Heart left ventricle (tissue), 16 donors: ENCODE results near the gene ZP1. TPM values are rescaled to one million over a fixed set of nuclear protein-coding genes. Genes with fewer than 3 reads are reported as not detected.
A peak's percentile ranks its signal among the peaks of the same experiment; 100 is the strongest.

Experiments used
- ATAC-seq, 4 donors: fragments of 200-7000 bp; cut with Tn5 transposase; one replicate each; pipeline ENCODE4 v1.9.1; 2020 to 2022; ENCODE audit warnings: moderate library complexity in 4 of 4, mild to moderate bottlenecking in 3 of 4, moderate number of reproducible peaks in 1 of 4
- DNase-seq, 5 donors: peaks; one replicate each; pipeline ENCODE4 v3.0.0-alpha.2; 2020
- H3K27ac ChIP-seq, 12 donors: fragments of 200-600 bp; sonication (generic) in 4 of 12; one replicate each; pipeline versions ENCODE4 v1.5.0 to v1.8.0; 2016 to 2022; ENCODE audit warnings: mild to moderate bottlenecking in 2 of 12
- H3K27me3 ChIP-seq, 9 donors: fragments of 200-600 bp; sonication (generic) in 2 of 9; one replicate each; pipeline versions ENCODE4 v1.5.1 to v1.8.0; 2016 to 2022; ENCODE audit warnings: mild to moderate bottlenecking in 3 of 9
- H3K36me3 ChIP-seq, 9 donors: fragments of 200-600 bp; sonication (generic) in 2 of 9; one replicate each; pipeline versions ENCODE4 v1.5.0 to v1.8.0; 2018 to 2022; ENCODE audit warnings: mild to moderate bottlenecking in 2 of 9
- H3K4me1 ChIP-seq, 12 donors: fragments of 200-600 bp; sonication (generic) in 4 of 12; one replicate each; pipeline versions ENCODE4 v1.5.0 to v1.8.0; 2016 to 2022; ENCODE audit warnings: mild to moderate bottlenecking in 3 of 12
- H3K4me3 ChIP-seq, 12 donors: fragments of 200-600 bp; sonication (generic) in 4 of 12; one replicate each; pipeline versions ENCODE4 v1.5.0 to v1.8.0; 2017 to 2022; ENCODE audit warnings: mild to moderate bottlenecking in 9 of 12, moderate library complexity in 4 of 12
- H3K9me3 ChIP-seq, 12 donors: fragments of 200-600 bp; sonication (generic) in 4 of 12; one replicate each; pipeline versions ENCODE4 v1.5.0 to v1.8.0; 2016 to 2022; ENCODE audit warnings: mild to moderate bottlenecking in 1 of 12
- CTCF ChIP-seq, 12 donors: fragments of 200-600 bp; sonication (generic) in 4 of 12; IDR thresholded peaks; one replicate each; pipeline versions ENCODE4 v1.5.0 to v1.8.0; 2018 to 2022; ENCODE audit warnings: antibody characterized with exemption in 12 of 12, mild to moderate bottlenecking in 5 of 12
- POLR2A ChIP-seq, 2 donors: fragments of 450-650 bp; IDR thresholded peaks; one replicate each; pipeline ENCODE4 v1.6.1; 2017; ENCODE audit warnings: antibody characterized with exemption in 2 of 2, mild to moderate bottlenecking in 2 of 2, moderate library complexity in 2 of 2
- WGBS, 4 donors: extraction: QIAGEN DNeasy Blood & Tissue Kit in 2 of 4; methylation state at CpG; one replicate each; pipeline versions ENCODE4 v1.1.5 to v1.1.7; 2013 to 2018; 5-methylcytosine and 5-hydroxymethylcytosine counted together
- intact Hi-C, 10 donors: fragments of 100-400 bp; cut with DNase I; formaldehyde crosslinking; loops; one replicate each; pipeline versions ENCODE4 v1.11.1 to v1.14.2; 2022
- polyA plus RNA-seq, 2 donors: library from polyadenylated mRNA; stranded (reverse); fragments of 200-250 nt; gene quantifications; one replicate each; pipeline ENCODE4 v1.2.3, GENCODE V29; 2013
- total RNA-seq, 9 donors: library from RNA; depleted of rRNA in 2 of 9; stranded (reverse); fragments of >200 nt in 2 of 9; fragmentation: NEBNext Ultra II Directional in 3 of 9; extraction: Animal tissue kit (Norgen Biotek cat#: 25700) in 3 of 9; gene quantifications; one replicate each; pipeline versions ENCODE4 v1.1.0 to v1.2.4, GENCODE V29; 2016 to 2023
- donor health status: ischemic (EF 13 %, LVEDD 7.1; RV severe dilation, severe dysfunction).
- donor health status: healthy with polysubstance abuse.
- donor health status: DM: no; HTN: yes; CAD: no.
- donor health status: DM: no; HTN: no; CAD: no.
- donor health status: ischemic (EF 25% LVEDD 6.9; RV normal size, moderate dysfunction).
- donor health status: ischemic (EF 25% LVEDD 5.7; RV mildly dilated, moderate dysfunction).
- donor health status: healthy.
- donor health status: DM: yes; HTN: yes; CAD: no.
- donor health status: ischemic (EF 35%, LVEDD 5.7; RV mildly dilated, moderate dysfunction).
- donor health status: nonischemic (EF 11% LVEDD 7.7; RV severe dilation, severe dysfunction).
- donor health status: DM: yes; HTN: yes; CAD: no.
- donor health status: PGD.
- donor health status: ischemic (EF 29% LVEDD 5.4; RV normal size, mild dysfunction).
- donor health status: nonischemic (EF 23%, LVEDD 6.1; RV moderate dilation, normal function).

The ZP1 gene
- total and polyA plus RNA-seq, 11 donors: 0.15 to 0.95 (median 0.32) TPM; not detected in 7

- ATAC-seq: no peak
- Histone ChIP-seq H3K36me3 (no peaks in the 10 kb centered on the region), H3K27ac (no peak overlapping the region), H3K9me3 (no peaks in the 10 kb centered on the region), H3K4me1 (peaks cover 0 to 26% (median 12%) of the 10 kb centered on the region in 12 donors), H3K27me3 (no peaks in the 10 kb centered on the region), H3K4me3 (no peak overlapping the region)
- intact Hi-C loops: loop anchor here in 7 of 10 donors (5.0 to 10.0 kb wide), 5 partner anchors 40 to 348 kb away; partner anchors contain the start of gene VPS37C (in 1 of the 7)
- no peak for DNase-seq
- WGBS, 4 donors: 57 to 69% (median 67%) methylated on average over 8 to 9 of the region's 9 CpGs
- TF ChIP-seq POLR2A (IDR thresholded peaks at IDR 0.05): no peak
- TF ChIP-seq CTCF (IDR thresholded peaks at IDR 0.05): no peak
These were observed 30.4 kb upstream of the ZP1 start for GRCh38 chr11:60836866-60837515.

- H3K4me3 ChIP-seq: no peak overlapping the region
- 80 to 94% (median 84%) methylated on average over 4 to 7 of the region's 7 CpGs for WGBS, 4 donors
- DNase-seq: no peak
- peaks cover 2 to 32% (median 18%) of the 10 kb centered on the region in 12 donors for H3K4me1 ChIP-seq
- TF ChIP-seq CTCF (IDR thresholded peaks at IDR 0.05): no peak
- no peak for TF ChIP-seq POLR2A (IDR thresholded peaks at IDR 0.05)
- no peaks in the 10 kb centered on the region for H3K27me3 ChIP-seq
- no peak overlapping the region for H3K27ac ChIP-seq
- no peaks in the 10 kb centered on the region for H3K9me3 ChIP-seq
- intact Hi-C loops: loop anchor here in 7 of 10 donors (5.0 to 10.0 kb wide), 5 partner anchors 39 to 347 kb away; partner anchors contain the start of gene VPS37C (in 1 of the 7)
- H3K36me3 ChIP-seq: no peaks in the 10 kb centered on the region
- ATAC-seq: no peak
These were observed 29.2 kb upstream of the ZP1 start for GRCh38 chr11:60838132-60838531.

- intact Hi-C loops: loop anchor here in 3 of 10 donors (2.0 to 5.0 kb wide), 2 partner anchors 37 to 66 kb away; partner anchors contain the start of gene PRPF19 (in 1 of the 3)
- peak; percentile 63 to 72 (median 69) for DNase-seq
- H3K4me3 ChIP-seq: peak overlapping the region in 9 of 12 donors; percentile 65 to 94 (median 78)
These were observed 26.6 kb upstream of the ZP1 start for GRCh38 chr11:60840470-60841430.

More at GRCh38 chr11:60840470-60841430, 26.6 kb upstream of the ZP1 start:
- H3K27me3 ChIP-seq: no peaks in the 10 kb centered on the region
- TF ChIP-seq CTCF (IDR thresholded peaks at IDR 0.05): no peak
- TF ChIP-seq POLR2A (IDR thresholded peaks at IDR 0.05): no peak
- H3K36me3 ChIP-seq: peaks cover 0 to 7% (median 0%) of the 10 kb centered on the region in 9 donors
- H3K9me3 ChIP-seq: no peaks in the 10 kb centered on the region
- peak; percentile 22 to 62 (median 48) for ATAC-seq
- peaks cover 3 to 51% (median 32%) of the 10 kb centered on the region in 12 donors for H3K4me1 ChIP-seq
- H3K27ac ChIP-seq: peak overlapping the region; percentile 66 to 91 (median 80)
- WGBS, 4 donors: 59 to 69% (median 63%) methylated on average over 12 to 14 of the region's 14 CpGs
